Osteocyte (in vitro differentiated cells): ENCODE data around the gene KIFC3. TPM values are rescaled to one million over a fixed set of nuclear protein-coding genes. Genes with fewer than 3 reads are reported as not detected.

ENCODE experiments used
- DNase-seq: peaks from one replicate; pipeline ENCODE4 v3.0.0; 2021; ENCODE audit warnings: mixed read lengths; ENCODE audit not compliant: unreplicated experiment; ENCODE audit errors: extremely low spot score
- H3K27ac Mint-ChIP-seq: one replicate; pipeline ENCODE4 v1.8.0; 2021; ENCODE audit warnings: mild to moderate bottlenecking, mixed read lengths; ENCODE audit not compliant: unreplicated experiment
- H3K27me3 Mint-ChIP-seq: one replicate; pipeline ENCODE4 v1.8.0; 2021; ENCODE audit warnings: mixed read lengths; ENCODE audit not compliant: unreplicated experiment
- H3K36me3 Mint-ChIP-seq: one replicate; pipeline ENCODE4 v1.8.0; 2021; ENCODE audit warnings: mixed read lengths; ENCODE audit not compliant: unreplicated experiment
- H3K4me1 Mint-ChIP-seq: one replicate; pipeline ENCODE4 v1.8.0; 2021; ENCODE audit warnings: mixed read lengths; ENCODE audit not compliant: unreplicated experiment
- H3K4me3 Mint-ChIP-seq: one replicate; pipeline ENCODE4 v1.8.0; 2021; ENCODE audit warnings: mild to moderate bottlenecking, moderate library complexity, mixed read lengths; ENCODE audit not compliant: unreplicated experiment
- H3K9me3 Mint-ChIP-seq: one replicate; pipeline ENCODE4 v1.8.0; 2021; ENCODE audit warnings: mixed read lengths; ENCODE audit not compliant: unreplicated experiment
- CTCF ChIP-seq: fragments of 200-600 bp; sonication (generic); IDR thresholded peaks from 2 replicates; pipeline ENCODE4 v1.5.0; 2021; ENCODE audit warnings: antibody characterized with exemption, mild to moderate bottlenecking, moderate library complexity
- total RNA-seq: library from RNA; stranded (reverse); gene quantifications from 2 replicates; pipeline ENCODE4 v1.2.1, GENCODE V29; 2021

KIFC3 gene
- total RNA-seq, 1 donor from 2014 or later: 196 TPM

- no peak for TF ChIP-seq CTCF
- H3K36me3 Mint-ChIP-seq: peaks cover 5% of the 10 kb centered on the region
- H3K27ac Mint-ChIP-seq: no peak overlapping the region
- H3K27me3 Mint-ChIP-seq: no peaks in the 10 kb centered on the region
- no peak for DNase-seq
- H3K4me1 Mint-ChIP-seq: peaks cover 6% of the 10 kb centered on the region
- H3K4me3 Mint-ChIP-seq: no peak overlapping the region
- no peaks in the 10 kb centered on the region for H3K9me3 Mint-ChIP-seq
Measured at GRCh38 chr16:57750796-57751538, 51.3 kb downstream of the KIFC3 start.

GRCh38 chr16:57749856-57750452 lies 52.3 kb downstream of the KIFC3 start:
- Mint-ChIP-seq H3K27me3 (no peaks in the 10 kb centered on the region), H3K36me3 (peaks cover 6% of the 10 kb centered on the region), H3K4me3 (no peak overlapping the region), H3K4me1 (peaks cover 5% of the 10 kb centered on the region), H3K27ac (no peak overlapping the region), H3K9me3 (peaks cover 4% of the 10 kb centered on the region)
- no peak for TF ChIP-seq CTCF
- no peak for DNase-seq

GRCh38 chr16:57749101-57749692 lies 53.1 kb downstream of the KIFC3 start:
- no peak for TF ChIP-seq CTCF
- DNase-seq: no peak
- Mint-ChIP-seq H3K4me3 (no peak overlapping the region), H3K27me3 (no peaks in the 10 kb centered on the region), H3K27ac (no peak overlapping the region), H3K36me3 (peaks cover 6% of the 10 kb centered on the region), H3K9me3 (peaks cover 4% of the 10 kb centered on the region), H3K4me1 (peaks cover 2% of the 10 kb centered on the region)

- no peak for DNase-seq
- no peaks in the 10 kb centered on the region for H3K27me3 Mint-ChIP-seq
Measured at GRCh38 chr16:57748596-57748995, 53.7 kb downstream of the KIFC3 start.

More at GRCh38 chr16:57748596-57748995, 53.7 kb downstream of the KIFC3 start:
- Mint-ChIP-seq H3K4me3 (no peak overlapping the region), H3K4me1 (no peaks in the 10 kb centered on the region), H3K27ac (no peak overlapping the region), H3K36me3 (peaks cover 6% of the 10 kb centered on the region), H3K9me3 (peaks cover 4% of the 10 kb centered on the region)
- TF ChIP-seq CTCF: no peak
